Neural cell (in vitro differentiated cells): Measurements from ENCODE around the gene KIAA0513. TPM values are rescaled to one million over a fixed set of nuclear protein-coding genes. Genes with fewer than 3 reads are reported as not detected.

Experiments used
- H2AFZ ChIP-seq: fragments of 200-600, 300-800 bp; sonication (generic), shearing (Covaris generic); 2 replicates; pipeline ENCODE4 v1.6.0; 2014; ENCODE audit warnings: low read depth, mild to moderate bottlenecking, antibody characterized with exemption, low read length, moderate library complexity
- H3F3A ChIP-seq: fragments of 200-600 bp; shearing (Covaris generic); 2 replicates; pipeline ENCODE4 v1.6.1; 2016; ENCODE audit warnings: mild to moderate bottlenecking, moderate library complexity, mixed read lengths, antibody characterized with exemption, low read length; ENCODE audit not compliant: insufficient read depth, poor library complexity, severe bottlenecking
- H3K27ac ChIP-seq: fragments of 200-600, 300-800 bp; sonication (generic), shearing (Covaris generic); 2 replicates; pipeline ENCODE4 v1.5.1; 2014; ENCODE audit warnings: mild to moderate bottlenecking, low read length, moderate library complexity
- H3K27me3 ChIP-seq: fragments of 300-800, 200-600 bp; sonication (generic), shearing (Covaris generic); 2 replicates; pipeline ENCODE4 v1.6.0; 2014; ENCODE audit warnings: mild to moderate bottlenecking, low read depth, low read length, moderate library complexity; ENCODE audit not compliant: insufficient read depth
- H3K36me3 ChIP-seq: fragments of 300-800, 200-600 bp; sonication (generic), shearing (Covaris generic); 2 replicates; pipeline ENCODE4 v1.5.1; 2014; ENCODE audit warnings: mild to moderate bottlenecking, antibody characterized with exemption, low read length, moderate library complexity; ENCODE audit not compliant: insufficient read depth
- H3K4me2 ChIP-seq: fragments of 300-800, 200-600 bp; sonication (generic), shearing (Covaris generic); 2 replicates; pipeline ENCODE4 v1.6.0; 2014; ENCODE audit warnings: mild to moderate bottlenecking, low read length
- H3K4me3 ChIP-seq: fragments of 300-800, 200-600 bp; sonication (generic), shearing (Covaris generic); 2 replicates; pipeline ENCODE4 v1.5.1; 2014; ENCODE audit warnings: mild to moderate bottlenecking, low read length, moderate library complexity
- H3K79me2 ChIP-seq: fragments of 200-600 bp; shearing (Covaris generic); replicated peaks from 2 replicates; pipeline ENCODE4 v1.6.0; 2014; ENCODE audit warnings: mild to moderate bottlenecking, low read length, moderate library complexity; ENCODE audit not compliant: insufficient read depth
- H3K9ac ChIP-seq: fragments of 300-800, 200-600 bp; sonication (generic), shearing (Covaris generic); 2 replicates; pipeline ENCODE4 v1.6.1; 2016; ENCODE audit warnings: mild to moderate bottlenecking, low read length, mixed read lengths
- H3K9me2 ChIP-seq: fragments of 200-600 bp; shearing (Covaris generic); 2 replicates; pipeline ENCODE4 v1.6.1; 2016; ENCODE audit warnings: mild to moderate bottlenecking, low read length, mixed read lengths; ENCODE audit not compliant: insufficient read depth
- H3K9me3 ChIP-seq: fragments of 200-600, 300-800 bp; sonication (generic), shearing (Covaris generic); 2 replicates; pipeline ENCODE4 v1.6.1; 2016; ENCODE audit warnings: mild to moderate bottlenecking, mixed run types, low read length, moderate library complexity, mixed read lengths
- H4K20me1 ChIP-seq: fragments of 200-600 bp; shearing (Covaris generic); 2 replicates; pipeline ENCODE4 v1.6.1; 2016; ENCODE audit warnings: mild to moderate bottlenecking, mixed run types; ENCODE audit not compliant: insufficient read depth
- CTCF ChIP-seq: fragments of 450-650 bp; IDR thresholded peaks from 2 replicates; pipeline ENCODE4 v1.5.1; 2014; ENCODE audit warnings: antibody characterized with exemption, mild to moderate bottlenecking, moderate library complexity; ENCODE audit not compliant: poor library complexity, severe bottlenecking
- EP300 ChIP-seq: fragments of 450-650 bp; conservative IDR thresholded peaks from 2 replicates; pipeline ENCODE4 v1.6.1; 2014; ENCODE audit warnings: antibody characterized with exemption, mild to moderate bottlenecking, moderate library complexity; ENCODE audit not compliant: poor library complexity, severe bottlenecking
- EZH2 ChIP-seq: fragments of 200-600, 300-800 bp; shearing (Covaris generic), sonication (generic); IDR thresholded peaks from 2 replicates; pipeline ENCODE4 v1.6.1; 2014; ENCODE audit warnings: antibody characterized with exemption, low read length, borderline replicate concordance, mild to moderate bottlenecking; ENCODE audit not compliant: insufficient read depth, poor library complexity, severe bottlenecking
- MXI1 ChIP-seq: fragments of 450-650 bp; conservative IDR thresholded peaks from 2 replicates; pipeline ENCODE4 v1.6.1; 2014; ENCODE audit warnings: antibody characterized with exemption, mild to moderate bottlenecking; ENCODE audit not compliant: poor library complexity, severe bottlenecking
- POLR2AphosphoS5 ChIP-seq: IDR thresholded peaks from 2 replicates; pipeline ENCODE4 v1.6.1; 2012
- RAD21 ChIP-seq: fragments of 450-650 bp; conservative IDR thresholded peaks from 2 replicates; pipeline ENCODE4 v1.6.1; 2014; ENCODE audit warnings: antibody characterized with exemption, mild to moderate bottlenecking, moderate library complexity
- REST ChIP-seq: IDR thresholded peaks from 2 replicates; pipeline ENCODE4 v1.6.1; 2012; ENCODE audit warnings: borderline replicate concordance
- SMC3 ChIP-seq: fragments of 450-650 bp; conservative IDR thresholded peaks from 2 replicates; pipeline ENCODE4 v1.6.1; 2014; ENCODE audit warnings: antibody characterized with exemption, mild to moderate bottlenecking, moderate library complexity; ENCODE audit not compliant: poor library complexity
- TAF1 ChIP-seq: IDR thresholded peaks from 2 replicates; pipeline ENCODE4 v1.6.1; 2012; ENCODE audit warnings: low read depth
- polyA plus RNA-seq: library from polyadenylated mRNA; depleted of rRNA; stranded (reverse); fragments of >200 nt; gene quantifications from 2 replicates; pipeline ENCODE4 v1.2.3, GENCODE V29; 2014

The KIAA0513 gene
- polyA plus RNA-seq, 1 donor from 2014 or later, result 18.9 TPM

- no peaks in the 10 kb centered on the region for H3K9me2 ChIP-seq
- H3K27me3 ChIP-seq, result no peaks in the 10 kb centered on the region
- no peaks in the 10 kb centered on the region for H3K79me2 ChIP-seq
- TF ChIP-seq SMC3 (no peak), REST (no peak), EP300 (no peak), RAD21 (no peak), TAF1 (no peak), POLR2AphosphoS5 (no peak), MXI1 (no peak), CTCF (no peak), EZH2 (no peak)
- H2AFZ ChIP-seq, result no peak overlapping the region
- H3K9ac ChIP-seq, result no peak overlapping the region
- H3K27ac ChIP-seq, result no peak overlapping the region
- no peak overlapping the region for H3K4me2 ChIP-seq
- no peaks in the 10 kb centered on the region for H3F3A ChIP-seq
- no peak overlapping the region for H3K4me3 ChIP-seq
- no peaks in the 10 kb centered on the region for H3K9me3 ChIP-seq
- H3K36me3 ChIP-seq, result no peaks in the 10 kb centered on the region
- no peaks in the 10 kb centered on the region for H4K20me1 ChIP-seq
These were observed 13.1 kb downstream of the KIAA0513 start for GRCh38 chr16:85040685-85041084.

- Histone ChIP-seq H3K4me3 (no peak overlapping the region), H4K20me1 (no peaks in the 10 kb centered on the region), H3K27me3 (no peaks in the 10 kb centered on the region), H3K27ac (no peak overlapping the region), H2AFZ (no peak overlapping the region), H3K9me3 (no peaks in the 10 kb centered on the region), H3K9me2 (no peaks in the 10 kb centered on the region), H3K9ac (no peak overlapping the region), H3F3A (no peaks in the 10 kb centered on the region), H3K36me3 (no peaks in the 10 kb centered on the region), H3K4me2 (no peak overlapping the region), H3K79me2 (no peaks in the 10 kb centered on the region)
- TF ChIP-seq RAD21 (no peak), TAF1 (no peak), MXI1 (no peak), SMC3 (no peak), CTCF (no peak), POLR2AphosphoS5 (no peak), EP300 (no peak), REST (no peak), EZH2 (no peak)
These were observed 13.9 kb downstream of the KIAA0513 start for GRCh38 chr16:85041219-85042166.
